ENCODE results near the gene NCAPG.

DNA sequence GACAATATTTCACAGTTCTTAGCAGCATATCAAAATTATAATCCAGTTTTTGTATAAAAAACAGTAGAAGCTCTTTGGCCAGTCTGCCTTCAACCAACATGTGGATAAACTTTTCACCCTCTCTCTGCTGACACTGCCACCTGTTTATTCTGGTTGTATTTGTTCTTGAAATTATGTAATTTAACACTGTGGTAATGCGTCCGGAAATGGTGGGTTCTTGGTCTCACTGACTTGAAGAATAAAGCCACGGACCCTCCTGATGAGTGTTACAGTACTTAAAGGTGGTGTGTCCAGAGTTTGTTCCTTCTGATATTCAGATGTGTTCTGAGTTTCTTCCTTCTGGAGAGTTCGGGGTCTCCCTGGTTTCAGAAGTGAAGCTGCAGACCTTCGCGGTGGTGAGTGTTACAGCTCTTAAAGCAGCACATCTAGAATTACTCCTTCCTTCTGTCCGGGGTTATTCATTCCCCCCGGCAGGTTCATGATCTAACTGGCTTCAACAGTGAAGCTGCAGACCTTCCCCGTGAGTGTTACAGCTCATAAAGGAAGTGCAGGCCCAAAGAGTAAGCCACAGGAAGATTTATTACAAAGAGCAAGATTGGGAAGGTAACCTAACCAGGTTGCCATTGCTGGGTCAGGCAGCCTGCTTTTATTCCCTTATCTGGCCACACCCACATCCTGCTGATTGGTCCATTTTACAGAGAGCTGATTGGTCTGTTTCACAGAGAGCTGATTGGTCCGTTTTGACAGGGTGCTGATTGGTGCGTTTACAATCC lies 45.1 kb upstream of the NCAPG start:
- TF ChIP-seq EZH2 (IDR thresholded peaks at IDR 0.05), result no peak
- no peak for TF ChIP-seq POLR2AphosphoS5 (IDR thresholded peaks at IDR 0.05; ENCODE audit: borderline replicate concordance, low read depth, low read length)

All from SK-N-MC (cell line).